CD14-positive monocyte (primary cell): ENCODE data around the gene CAMK1D. TPM values are rescaled to one million over a fixed set of nuclear protein-coding genes. Genes with fewer than 3 reads are reported as not detected.

Experiments used
- DNase-seq, 3 donors: peaks; one replicate each; pipeline ENCODE4 v3.0.0-alpha.2; 2011 to 2022
- H2AFZ ChIP-seq: 2 replicates; pipeline ENCODE4 v1.6.0; 2012; ENCODE audit warnings: mild to moderate bottlenecking, low read depth, low read length, inconsistent platforms; ENCODE audit not compliant: insufficient read depth, poor library complexity, severe bottlenecking
- H3K27ac ChIP-seq, 2 donors: 1 replicate in 1 of 2; 2 replicates in 1 of 2; pipeline ENCODE4 v1.5.1; 2012 to 2013; ENCODE audit warnings: low read length in 2 of 2, control low read depth in 1 of 2, inconsistent platforms in 1 of 2, low read depth in 1 of 2, mild to moderate bottlenecking in 1 of 2
- H3K27me3 ChIP-seq, 2 donors: one replicate each; pipeline versions ENCODE4 v1.6.0 to v1.6.1; 2011 to 2013; ENCODE audit warnings: low read length in 2 of 2; ENCODE audit not compliant: control insufficient read depth in 2 of 2, insufficient read depth in 2 of 2
- H3K36me3 ChIP-seq, 2 donors: replicated peaks in 1 of 2; 1 replicate in 1 of 2; 2 replicates in 1 of 2; pipeline versions ENCODE4 v1.5.1 to v1.6.1; 2012 to 2013; ENCODE audit warnings: low read length in 2 of 2, control low read depth in 1 of 2, inconsistent platforms in 1 of 2, mild to moderate bottlenecking in 1 of 2; ENCODE audit not compliant: insufficient read depth in 2 of 2, control insufficient read depth in 1 of 2
- H3K4me1 ChIP-seq, 2 donors: 1 replicate in 1 of 2; 2 replicates in 1 of 2; pipeline versions ENCODE4 v1.5.1 to v1.6.1; 2012 to 2013; ENCODE audit warnings: low read length in 2 of 2, control low read depth in 1 of 2, inconsistent platforms in 1 of 2, mild to moderate bottlenecking in 1 of 2, moderate library complexity in 1 of 2; ENCODE audit not compliant: insufficient read depth in 2 of 2, control insufficient read depth in 1 of 2
- H3K4me2 ChIP-seq: replicated peaks from 2 replicates; pipeline ENCODE3; 2012; ENCODE audit warnings: low read length, moderate library complexity, mild to moderate bottlenecking; ENCODE audit not compliant: poor library complexity, severe bottlenecking; ENCODE audit errors: extremely low read depth
- H3K4me3 ChIP-seq, 3 experiments: fragments of 200-600 bp in 1 of 3; sonication (generic) in 1 of 3; replicated peaks in 1 of 3; 1 replicate in 2 of 3; 2 replicates in 1 of 3; pipeline ENCODE4 v1.5.1; 2011 to 2013; ENCODE audit warnings: low read length in 3 of 3, mild to moderate bottlenecking in 3 of 3, control low read depth in 2 of 3, low read depth in 2 of 3, inconsistent platforms in 1 of 3, moderate library complexity in 1 of 3
- H3K79me2 ChIP-seq: 2 replicates; pipeline ENCODE4 v1.6.0; 2012; ENCODE audit warnings: mild to moderate bottlenecking, control low read depth, inconsistent platforms, low read length, moderate library complexity; ENCODE audit not compliant: insufficient read depth
- H3K9ac ChIP-seq: 2 replicates; pipeline ENCODE4 v1.6.0; 2017; ENCODE audit warnings: low read length, mild to moderate bottlenecking; ENCODE audit not compliant: insufficient read depth, poor library complexity, severe bottlenecking
- H3K9me3 ChIP-seq, 2 donors: replicated peaks in 1 of 2; 1 replicate in 1 of 2; 2 replicates in 1 of 2; pipeline versions ENCODE4 v1.5.1 to v1.6.1; 2012 to 2013; ENCODE audit warnings: low read length in 2 of 2, control low read depth in 1 of 2; ENCODE audit not compliant: control insufficient read depth in 1 of 2, insufficient read depth in 1 of 2
- H4K20me1 ChIP-seq: 2 replicates; pipeline ENCODE4 v1.6.0; 2012; ENCODE audit warnings: mild to moderate bottlenecking, low read length, control low read depth, moderate library complexity; ENCODE audit not compliant: insufficient read depth
- H3K27ac Mint-ChIP-seq, 7 donors: one replicate each; pipeline ENCODE4 v1.8.0; 2020; ENCODE audit warnings: mild to moderate bottlenecking in 7 of 7, mixed read lengths in 7 of 7, moderate library complexity in 6 of 7, inconsistent platforms in 2 of 7
- H3K27me3 Mint-ChIP-seq, 3 donors: one replicate each; pipeline ENCODE4 v1.8.0; 2021 to 2022; ENCODE audit warnings: low read depth in 3 of 3, mild to moderate bottlenecking in 3 of 3, mixed read lengths in 3 of 3, moderate library complexity in 3 of 3, inconsistent platforms in 1 of 3
- H3K36me3 Mint-ChIP-seq, 2 donors: one replicate each; pipeline ENCODE4 v1.8.0; 2020; ENCODE audit warnings: mixed read lengths in 2 of 2, inconsistent platforms in 1 of 2, mild to moderate bottlenecking in 1 of 2
- H3K4me1 Mint-ChIP-seq: one replicate; pipeline ENCODE4 v1.8.0; 2020; ENCODE audit warnings: mild to moderate bottlenecking, mixed read lengths
- H3K4me3 Mint-ChIP-seq, 2 donors: one replicate each; pipeline ENCODE4 v1.8.0; 2020; ENCODE audit warnings: mild to moderate bottlenecking in 2 of 2, mixed read lengths in 2 of 2, moderate library complexity in 1 of 2
- H3K9me3 Mint-ChIP-seq, 7 donors: one replicate each; pipeline ENCODE4 v1.8.0; 2020 to 2022; ENCODE audit warnings: mixed read lengths in 7 of 7, mild to moderate bottlenecking in 6 of 7, moderate library complexity in 6 of 7, inconsistent platforms in 2 of 7
- CTCF ChIP-seq: fragments of 200-600 bp; IDR thresholded peaks from one replicate; pipeline ENCODE4 v1.8.0; 2022; ENCODE audit warnings: antibody characterized with exemption, mild to moderate bottlenecking
- WGBS: methylation state at CpG from one replicate; pipeline ENCODE4 v1.1.5; 2013; ENCODE audit warnings: missing lambda C conversion rate; ENCODE audit not compliant: insufficient coverage; 5-methylcytosine and 5-hydroxymethylcytosine counted together
- intact Hi-C, 2 donors: fragments of 100-400 bp; cut with micrococcal nuclease; formaldehyde crosslinking; loops; one replicate each; pipeline versions ENCODE4 v1.15.0 to v1.15.1; 2023
- polyA plus RNA-seq, 3 donors: library from polyadenylated mRNA; depleted of rRNA in 1 of 3; unstranded in 2 of 3; stranded (reverse) in 1 of 3; fragments of 300-500 nt in 2 of 3; fragments of >200 nt in 1 of 3; fragmentation: Illumina TruSeq in 2 of 3; gene quantifications; 1 replicate in 2 of 3; 2 replicates in 1 of 3; pipeline ENCODE4 v1.2.3, GENCODE V29; 2012 to 2021

Gene CAMK1D
- polyA plus RNA-seq, 3 donors = 6.7 to 11.8 (median 7.1) TPM

- no peak overlapping the region for H3K4me3 ChIP-seq
- no peak for TF ChIP-seq CTCF
- no peak overlapping the region for H3K9ac ChIP-seq
- peaks cover 9 to 13% (median 10%) of the 10 kb centered on the region in 3 donors for H3K27me3 Mint-ChIP-seq
- peaks cover 70% of the 10 kb centered on the region for H4K20me1 ChIP-seq
- H3K36me3 Mint-ChIP-seq = no peaks in the 10 kb centered on the region
- no peaks in the 10 kb centered on the region for H3K36me3 ChIP-seq
- H3K27ac ChIP-seq = no peak overlapping the region
- H3K9me3 ChIP-seq = no peaks in the 10 kb centered on the region
- no peak overlapping the region for H3K4me2 ChIP-seq
- H3K79me2 ChIP-seq = no peaks in the 10 kb centered on the region
- H3K4me3 Mint-ChIP-seq = no peak overlapping the region
- H3K4me1 ChIP-seq = no peaks in the 10 kb centered on the region
- no peak overlapping the region for H3K27ac Mint-ChIP-seq
- no peaks in the 10 kb centered on the region for H3K27me3 ChIP-seq
- peaks cover 14% of the 10 kb centered on the region for H3K4me1 Mint-ChIP-seq
- no peak for DNase-seq
- no peak overlapping the region for H2AFZ ChIP-seq
- 48% methylated on average over 13 of the region's 17 CpGs for WGBS
- H3K9me3 Mint-ChIP-seq = peaks cover 0 to 8% (median 3%) of the 10 kb centered on the region in 7 donors
- intact Hi-C loops = no loop called here
Observed at GRCh38 chr10:12389154-12389734, 39.9 kb downstream of the CAMK1D start.

- peaks cover 79% of the 10 kb centered on the region for H4K20me1 ChIP-seq
- peaks cover 9 to 13% (median 9%) of the 10 kb centered on the region in 3 donors for H3K27me3 Mint-ChIP-seq
- no peaks in the 10 kb centered on the region for H3K79me2 ChIP-seq
- H3K4me1 ChIP-seq = no peaks in the 10 kb centered on the region
- H2AFZ ChIP-seq = no peak overlapping the region
- no peak overlapping the region for H3K4me3 ChIP-seq
- no peak overlapping the region for H3K4me2 ChIP-seq
- no peak overlapping the region for H3K9ac ChIP-seq
- H3K4me1 Mint-ChIP-seq = peaks cover 14% of the 10 kb centered on the region
- intact Hi-C loops = no loop called here
- no peak overlapping the region for H3K27ac ChIP-seq
- H3K27ac Mint-ChIP-seq = no peak overlapping the region
- no peaks in the 10 kb centered on the region for H3K27me3 ChIP-seq
- no peak for DNase-seq
- no peaks in the 10 kb centered on the region for H3K36me3 ChIP-seq
- H3K4me3 Mint-ChIP-seq = no peak overlapping the region
- H3K9me3 Mint-ChIP-seq = peaks cover 0 to 2% (median 0%) of the 10 kb centered on the region in 7 donors
- TF ChIP-seq CTCF = no peak
- 99% methylated on average over 5 of the region's 7 CpGs for WGBS
- no peaks in the 10 kb centered on the region for H3K36me3 Mint-ChIP-seq
- H3K9me3 ChIP-seq = no peaks in the 10 kb centered on the region
Observed at GRCh38 chr10:12390733-12391132, 41.4 kb downstream of the CAMK1D start.
